Activated CD8-positive, alpha-beta T cell treated with anti-CD3 and anti-CD28 coated beads, Interleukin-2, amount 10 ng/mL, durations not matched to agents 7 days and 5 days (primary cell): ENCODE results near the gene CHST11. TPM values are rescaled to one million over a fixed set of nuclear protein-coding genes. Genes with fewer than 3 reads are reported as not detected.

Source experiments
- ATAC-seq: fragments of 150-1000 bp; cut with Tn5 transposase; one replicate; pipeline ENCODE4 v1.10.0; 2021; ENCODE audit warnings: moderate library complexity
- CTCF ChIA-PET: fragments of 350-600 bp; sonication (Branson Sonifier 250); formaldehyde crosslinking; loops from one replicate; lab custom pipeline; 2021; ENCODE audit warnings: antibody characterized with exemption; lab: Charles Lee
- POLR2A ChIA-PET: fragments of 350-600 bp; sonication (Branson Sonifier 250); formaldehyde crosslinking; loops from one replicate; lab custom pipeline; 2021; ENCODE audit warnings: antibody characterized with exemption; lab: Charles Lee
- DNase-seq: peaks from one replicate; pipeline ENCODE4 v3.0.0-alpha.2; 2020
- H3K27ac Mint-ChIP-seq: one replicate; pipeline ENCODE4 v1.8.0; 2021; ENCODE audit warnings: mild to moderate bottlenecking, mixed read lengths
- H3K27me3 Mint-ChIP-seq: one replicate; pipeline ENCODE4 v1.8.0; 2021; ENCODE audit warnings: low read depth, mixed read lengths
- H3K36me3 Mint-ChIP-seq: one replicate; pipeline ENCODE4 v1.8.0; 2021; ENCODE audit warnings: low read depth, mixed read lengths
- H3K4me1 Mint-ChIP-seq: one replicate; pipeline ENCODE4 v1.8.0; 2021; ENCODE audit warnings: low read depth, mixed read lengths
- H3K4me3 Mint-ChIP-seq: one replicate; pipeline ENCODE4 v1.8.0; 2021; ENCODE audit warnings: mild to moderate bottlenecking, mixed read lengths
- H3K9me3 Mint-ChIP-seq: one replicate; pipeline ENCODE4 v1.8.0; 2022; ENCODE audit warnings: mixed read lengths; ENCODE audit not compliant: insufficient read depth
- total RNA-seq, 2 experiments: library from RNA; stranded (reverse); gene quantifications; one replicate each; pipeline ENCODE4 v1.2.3, GENCODE V29; 2021

The CHST11 gene
- total RNA-seq, 2 experiments from 2014 or later: 82.1 to 85.2 TPM

GRCh38 chr12:104677441-104678089 is 220.8 kb downstream of the CHST11 start:
- Mint-ChIP-seq H3K36me3 (peaks cover 22% of the 10 kb centered on the region), H3K4me1 (peaks cover 58% of the 10 kb centered on the region)
- CTCF ChIA-PET: no interaction called here

GRCh38 chr12:104680070-104680469 is 223.3 kb downstream of the CHST11 start:
- H3K4me1 Mint-ChIP-seq: peaks cover 72% of the 10 kb centered on the region
- ATAC-seq: peak; percentile 18
- no peak overlapping the region for H3K4me3 Mint-ChIP-seq
- ChIA-PET CTCF (interaction anchor here (1.1 to 2.8 kb wide), 5 partner anchors 16 to 373 kb away, joined by 3 to 13 read pairs (median 6); no protein-coding TSS in a partner anchor), POLR2A (interaction anchor here (1.0 kb wide), 1 partner anchor 41 kb away, joined by 3 read pairs; no protein-coding TSS in a partner anchor)
- H3K36me3 Mint-ChIP-seq: peaks cover 25% of the 10 kb centered on the region
- no peaks in the 10 kb centered on the region for H3K27me3 Mint-ChIP-seq
- H3K9me3 Mint-ChIP-seq: no peaks in the 10 kb centered on the region
- peak overlapping the region; percentile 69 for H3K27ac Mint-ChIP-seq
- peak; percentile 67 for DNase-seq

More at GRCh38 chr12:104677441-104678089, 220.8 kb downstream of the CHST11 start:
- DNase-seq: no peak
- ATAC-seq: no peak
- Mint-ChIP-seq H3K27me3 (no peaks in the 10 kb centered on the region), H3K9me3 (no peaks in the 10 kb centered on the region), H3K4me3 (no peak overlapping the region), H3K27ac (no peak overlapping the region)
- POLR2A ChIA-PET: no interaction called here

GRCh38 chr12:104680491-104680890 is 223.7 kb downstream of the CHST11 start:
- peak overlapping the region; percentile 69 for H3K27ac Mint-ChIP-seq
- H3K9me3 Mint-ChIP-seq: no peaks in the 10 kb centered on the region
- H3K4me1 Mint-ChIP-seq: peaks cover 76% of the 10 kb centered on the region
- H3K27me3 Mint-ChIP-seq: no peaks in the 10 kb centered on the region
- peak; percentile 39 for DNase-seq
- ChIA-PET CTCF (interaction anchor here (0.6 to 2.8 kb wide), 7 partner anchors 8 to 373 kb away, joined by 3 to 13 read pairs (median 6); no protein-coding TSS in a partner anchor), POLR2A (interaction anchor here (1.0 kb wide), 1 partner anchor 40 kb away, joined by 3 read pairs; no protein-coding TSS in a partner anchor)
- no peak for ATAC-seq
- peaks cover 28% of the 10 kb centered on the region for H3K36me3 Mint-ChIP-seq
- no peak overlapping the region for H3K4me3 Mint-ChIP-seq

- CTCF ChIA-PET: interaction anchor here (0.6 to 2.8 kb wide), 8 partner anchors 9 to 372 kb away, joined by 3 to 13 read pairs (median 5); no protein-coding TSS in a partner anchor
- peak overlapping the region; percentile 69 for H3K27ac Mint-ChIP-seq
- DNase-seq (no peak), ATAC-seq (no peak)
- no peak overlapping the region for H3K4me3 Mint-ChIP-seq
- H3K36me3 Mint-ChIP-seq: peaks cover 31% of the 10 kb centered on the region
- peaks cover 83% of the 10 kb centered on the region for H3K4me1 Mint-ChIP-seq
- POLR2A ChIA-PET: interaction anchor here (1.0 to 1.7 kb wide), 2 partner anchors 9 to 40 kb away, joined by 3 to 4 read pairs; no protein-coding TSS in a partner anchor
- H3K9me3 Mint-ChIP-seq: no peaks in the 10 kb centered on the region
- no peaks in the 10 kb centered on the region for H3K27me3 Mint-ChIP-seq
Measured at GRCh38 chr12:104681012-104681690, 224.4 kb downstream of the CHST11 start.

GRCh38 chr12:104682790-104683279 is 226.1 kb downstream of the CHST11 start:
- ChIA-PET POLR2A (interaction anchor here (0.6 to 2.6 kb wide), 6 partner anchors 11 to 395 kb away, joined by 3 to 7 read pairs (median 4); no protein-coding TSS in a partner anchor), CTCF (interaction anchor here (1.3 to 2.8 kb wide), 5 partner anchors 9 to 370 kb away, joined by 3 to 13 read pairs (median 7); no protein-coding TSS in a partner anchor)
- ATAC-seq: peak; percentile 89
- Mint-ChIP-seq H3K4me1 (peaks cover 97% of the 10 kb centered on the region), H3K27me3 (no peaks in the 10 kb centered on the region), H3K9me3 (no peaks in the 10 kb centered on the region), H3K36me3 (peaks cover 41% of the 10 kb centered on the region), H3K27ac (peak overlapping the region; percentile 86), H3K4me3 (peak overlapping the region; percentile 72)
- DNase-seq: peak; percentile 90

GRCh38 chr12:104683831-104684503 is 227.2 kb downstream of the CHST11 start:
- CTCF ChIA-PET: interaction anchor here (0.8 to 1.7 kb wide), 6 partner anchors 10 to 302 kb away, joined by 3 to 7 read pairs (median 3); no protein-coding TSS in a partner anchor
- POLR2A ChIA-PET: interaction anchor here (0.9 to 2.6 kb wide), 3 partner anchors 11 to 37 kb away, joined by 4 to 7 read pairs (median 4); no protein-coding TSS in a partner anchor
- Mint-ChIP-seq H3K4me1 (peaks cover 97% of the 10 kb centered on the region), H3K36me3 (peaks cover 48% of the 10 kb centered on the region), H3K9me3 (no peaks in the 10 kb centered on the region), H3K27me3 (no peaks in the 10 kb centered on the region), H3K4me3 (no peak overlapping the region), H3K27ac (peak overlapping the region; percentile 86)
- no peak for DNase-seq
- ATAC-seq: no peak

- H3K4me1 Mint-ChIP-seq: peaks cover 97% of the 10 kb centered on the region
- ATAC-seq (no peak), DNase-seq (no peak)
- no peak overlapping the region for H3K27ac Mint-ChIP-seq
- no peaks in the 10 kb centered on the region for H3K9me3 Mint-ChIP-seq
- peaks cover 55% of the 10 kb centered on the region for H3K36me3 Mint-ChIP-seq
- no peaks in the 10 kb centered on the region for H3K27me3 Mint-ChIP-seq
- POLR2A ChIA-PET: interaction anchor here (1.0 to 2.6 kb wide), 2 partner anchors 11 to 36 kb away, joined by 5 to 7 read pairs; no protein-coding TSS in a partner anchor
- no peak overlapping the region for H3K4me3 Mint-ChIP-seq
- CTCF ChIA-PET: interaction anchor here (0.6 to 2.5 kb wide), 6 partner anchors 9 to 303 kb away, joined by 3 to 8 read pairs (median 3); no protein-coding TSS in a partner anchor
Measured at GRCh38 chr12:104684884-104685283, 228.1 kb downstream of the CHST11 start.

- Mint-ChIP-seq H3K36me3 (peaks cover 57% of the 10 kb centered on the region), H3K9me3 (no peaks in the 10 kb centered on the region), H3K27me3 (no peaks in the 10 kb centered on the region), H3K4me1 (peaks cover 97% of the 10 kb centered on the region), H3K4me3 (no peak overlapping the region), H3K27ac (peak overlapping the region; percentile 52)
- ChIA-PET POLR2A (interaction anchor here (1.0 kb wide), 1 partner anchor 10 kb away, joined by 5 read pairs; no protein-coding TSS in a partner anchor), CTCF (interaction anchor here (0.6 to 2.5 kb wide), 3 partner anchors 9 to 13 kb away, joined by 3 to 8 read pairs (median 3); no protein-coding TSS in a partner anchor)
- DNase-seq (no peak), ATAC-seq (no peak)
Measured at GRCh38 chr12:104685366-104685765, 228.6 kb downstream of the CHST11 start.

GRCh38 chr12:104686196-104686595 is 229.4 kb downstream of the CHST11 start:
- H3K4me3 Mint-ChIP-seq: no peak overlapping the region
- ChIA-PET POLR2A (interaction anchor here (2.2 kb wide), 1 partner anchor 229 kb away, joined by 9 read pairs; the partner anchor contains the start of gene CHST11), CTCF (interaction anchor here (2.2 to 2.5 kb wide), 2 partner anchors 9 to 304 kb away, joined by 8 read pairs; no protein-coding TSS in a partner anchor)
- H3K36me3 Mint-ChIP-seq: peaks cover 56% of the 10 kb centered on the region
- ATAC-seq (no peak), DNase-seq (no peak)
- H3K27ac Mint-ChIP-seq: peak overlapping the region; percentile 94
- H3K27me3 Mint-ChIP-seq: no peaks in the 10 kb centered on the region
- no peaks in the 10 kb centered on the region for H3K9me3 Mint-ChIP-seq
- H3K4me1 Mint-ChIP-seq: peaks cover 96% of the 10 kb centered on the region

GRCh38 chr12:104687823-104688573 is 231.2 kb downstream of the CHST11 start:
- H3K36me3 Mint-ChIP-seq: peaks cover 64% of the 10 kb centered on the region
- DNase-seq: peak; percentile 86
- H3K4me1 Mint-ChIP-seq: peaks cover 93% of the 10 kb centered on the region
- H3K4me3 Mint-ChIP-seq: peak overlapping the region; percentile 61
- H3K27me3 Mint-ChIP-seq: no peaks in the 10 kb centered on the region
- H3K27ac Mint-ChIP-seq: peak overlapping the region; percentile 94
- ChIA-PET CTCF (interaction anchor here (0.7 to 2.2 kb wide), 8 partner anchors 11 to 306 kb away, joined by 3 to 8 read pairs (median 5); partner anchors contain the start of gene SLC41A2), POLR2A (interaction anchor here (0.6 to 3.0 kb wide), 15 partner anchors 11 to 550 kb away, joined by 3 to 14 read pairs (median 4); partner anchors contain the start of genes CHST11 and NFYB)
- ATAC-seq: peak; percentile 66
- peaks cover under 1% of the 10 kb centered on the region for H3K9me3 Mint-ChIP-seq
